T1000 (cell line): ENCODE results near the gene ST3GAL5.

ENCODE experiments used
- DNase-seq: peaks from one replicate; lab custom pipeline; 2025; ENCODE audit warnings: mixed read lengths; lab: John Stamatoyannopoulos, UW

The ST3GAL5 gene

DNA sequence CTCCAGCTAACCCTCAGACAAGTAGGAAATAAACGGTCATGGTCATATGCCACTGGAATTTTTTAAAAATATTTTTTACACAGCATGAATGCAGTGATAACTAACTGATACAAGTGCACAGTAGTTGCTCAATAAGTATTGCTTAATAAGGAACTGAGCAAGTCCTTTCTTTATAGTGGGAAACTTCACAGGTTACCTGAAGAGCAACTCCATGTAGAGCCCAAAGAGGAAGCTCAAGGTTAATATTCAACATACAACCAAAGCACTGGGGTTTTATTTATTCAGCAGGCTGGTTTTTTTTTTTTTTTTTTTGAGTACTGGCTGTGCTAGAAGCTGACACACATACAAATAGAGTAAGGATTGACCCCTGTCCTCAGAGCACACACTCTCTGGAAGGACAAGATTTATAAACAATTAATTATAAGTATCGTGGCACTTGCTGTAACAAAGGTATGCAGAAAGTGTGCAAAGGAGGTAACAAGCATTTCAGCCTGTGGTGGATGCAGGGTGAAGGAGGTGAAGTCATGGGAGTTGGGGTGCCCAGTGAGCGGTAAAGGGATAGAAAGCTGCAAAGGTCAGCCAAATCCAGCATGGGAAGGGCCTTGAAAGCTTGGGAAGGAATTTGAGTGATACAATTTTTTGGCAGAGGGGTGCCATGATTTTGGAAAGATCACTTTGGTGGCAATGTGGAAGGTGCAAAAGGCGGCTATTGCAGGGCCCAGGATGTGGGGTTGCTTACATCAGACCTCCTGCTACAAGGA lies 82.3 kb downstream of the ST3GAL5 start:
- no peak for DNase-seq

DNA sequence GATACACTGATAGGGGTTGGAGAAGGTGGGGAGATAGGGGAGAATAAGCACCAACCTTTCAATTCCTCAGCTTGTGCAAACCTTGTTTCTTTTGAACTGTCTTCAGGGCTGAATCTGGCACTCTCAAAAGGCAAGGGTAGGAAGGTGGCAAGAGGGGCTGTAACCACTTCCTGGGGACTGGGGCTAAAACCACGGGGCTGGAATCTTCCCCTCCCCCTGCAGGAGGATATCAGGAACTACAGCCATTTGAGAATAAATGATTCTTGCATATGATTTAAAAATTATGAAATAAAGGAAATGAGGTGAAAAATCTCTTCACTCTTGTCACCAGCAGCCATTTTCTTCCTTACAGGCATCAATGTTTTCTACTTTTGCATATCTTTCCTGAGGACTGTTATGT lies 84.2 kb downstream of the ST3GAL5 start:
- DNase-seq = no peak

DNA sequence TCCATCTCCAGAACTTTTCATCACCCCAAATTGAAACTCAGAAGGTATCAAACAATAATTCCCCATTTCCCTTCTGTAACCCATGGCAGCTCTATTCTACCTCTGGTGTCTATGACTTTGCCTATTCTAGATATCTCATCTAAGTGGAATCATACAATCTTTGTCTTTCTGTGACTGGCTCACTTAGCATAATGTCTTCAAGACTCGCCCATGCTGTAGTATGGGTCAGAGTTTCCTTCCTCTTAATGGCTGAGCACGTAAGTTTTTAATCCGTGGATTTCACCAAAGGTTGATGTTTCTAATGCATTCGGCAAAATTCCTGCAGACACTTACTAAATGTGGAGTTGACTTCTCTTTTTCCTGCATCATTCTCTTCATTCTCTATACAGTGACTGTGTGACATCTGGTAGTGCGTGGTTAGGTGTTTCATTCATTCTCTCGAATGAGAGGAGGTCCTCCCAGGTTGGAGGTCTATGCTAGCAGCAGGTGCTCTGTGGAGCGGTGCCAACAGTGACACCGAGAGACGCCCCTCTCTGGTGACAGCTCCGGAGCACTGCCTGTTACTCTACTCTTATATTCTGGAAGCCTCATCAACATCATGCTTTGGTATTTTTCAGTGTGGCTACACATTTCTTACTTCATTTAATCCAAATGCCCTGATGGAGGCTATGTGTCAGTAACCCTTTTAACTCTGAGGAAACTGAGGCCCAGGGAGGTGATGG lies 84.9 kb downstream of the ST3GAL5 start:
- DNase-seq = no peak

DNA sequence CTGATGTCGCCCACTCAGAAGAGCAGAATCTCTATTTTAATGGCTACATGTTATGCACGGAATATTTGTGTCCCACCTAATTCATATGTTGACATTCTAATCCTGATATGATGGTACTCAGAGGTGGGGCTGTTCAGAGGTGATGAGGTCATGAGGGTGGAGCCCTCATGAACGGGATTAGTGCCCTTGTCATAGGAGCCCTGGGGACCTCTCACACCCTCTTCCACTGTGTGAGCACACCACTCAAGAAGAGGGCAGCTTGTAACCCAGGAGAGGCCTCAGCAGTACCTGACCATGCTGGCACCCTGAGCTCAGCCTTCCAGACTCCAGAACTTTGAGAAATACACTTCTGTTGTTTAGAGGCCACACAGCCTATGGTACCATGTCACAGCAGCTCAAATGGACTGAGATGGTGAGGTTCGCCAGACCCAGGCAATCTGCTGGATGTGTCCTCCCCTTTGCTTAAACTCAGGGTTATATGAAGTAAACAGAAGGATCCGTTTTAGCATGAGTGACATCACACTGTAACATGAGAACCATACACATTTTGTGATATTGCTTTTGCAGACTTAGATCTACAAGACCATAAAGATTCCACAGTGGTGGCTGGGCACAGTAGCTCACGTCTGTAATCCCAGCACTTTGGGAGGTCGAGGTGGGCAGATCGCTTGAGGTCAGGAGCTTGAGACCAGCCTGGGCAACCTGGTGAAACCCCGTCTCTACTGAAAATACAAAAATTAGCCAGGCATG lies 86.3 kb downstream of the ST3GAL5 start:
- no peak for DNase-seq

DNA sequence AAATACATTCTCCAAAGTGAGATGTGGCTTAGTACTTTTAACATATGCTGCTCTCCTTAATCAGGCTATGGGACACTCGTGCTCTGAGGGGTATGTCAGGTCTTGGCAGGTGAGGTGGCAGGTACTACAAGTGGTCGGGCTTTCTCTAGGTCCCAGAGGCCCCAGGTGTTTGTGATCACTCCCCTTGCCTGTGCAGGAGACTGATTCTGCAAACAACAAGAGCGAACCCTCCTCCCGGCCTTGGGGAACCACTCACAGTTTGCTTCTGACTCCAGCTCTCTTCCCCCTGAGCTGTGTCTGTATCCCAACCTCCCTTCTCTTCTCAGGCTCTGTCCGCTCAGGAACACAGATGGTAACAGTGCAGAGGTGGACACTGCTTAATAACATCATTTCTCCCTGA lies 86.9 kb downstream of the ST3GAL5 start:
- no peak for DNase-seq

DNA sequence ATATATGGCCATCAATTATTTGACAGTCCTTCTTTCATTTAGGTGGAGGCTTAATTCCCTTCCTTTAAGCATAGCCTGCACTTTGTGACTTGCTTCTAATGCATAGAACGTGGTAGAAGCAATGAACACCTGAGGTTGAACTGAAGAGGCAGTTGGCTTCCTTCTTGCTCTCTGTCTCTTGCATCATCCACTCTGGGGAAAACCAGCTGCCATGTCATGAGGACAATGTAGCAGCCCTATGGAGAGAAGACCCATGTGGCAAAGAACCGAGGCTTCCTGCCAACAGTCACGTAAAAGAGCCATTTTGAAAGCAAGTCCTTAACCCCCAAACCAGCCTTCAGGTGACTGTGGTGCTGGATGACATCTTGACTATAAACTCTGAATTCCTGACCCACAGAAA lies 88.2 kb downstream of the ST3GAL5 start:
- DNase-seq = no peak

DNA sequence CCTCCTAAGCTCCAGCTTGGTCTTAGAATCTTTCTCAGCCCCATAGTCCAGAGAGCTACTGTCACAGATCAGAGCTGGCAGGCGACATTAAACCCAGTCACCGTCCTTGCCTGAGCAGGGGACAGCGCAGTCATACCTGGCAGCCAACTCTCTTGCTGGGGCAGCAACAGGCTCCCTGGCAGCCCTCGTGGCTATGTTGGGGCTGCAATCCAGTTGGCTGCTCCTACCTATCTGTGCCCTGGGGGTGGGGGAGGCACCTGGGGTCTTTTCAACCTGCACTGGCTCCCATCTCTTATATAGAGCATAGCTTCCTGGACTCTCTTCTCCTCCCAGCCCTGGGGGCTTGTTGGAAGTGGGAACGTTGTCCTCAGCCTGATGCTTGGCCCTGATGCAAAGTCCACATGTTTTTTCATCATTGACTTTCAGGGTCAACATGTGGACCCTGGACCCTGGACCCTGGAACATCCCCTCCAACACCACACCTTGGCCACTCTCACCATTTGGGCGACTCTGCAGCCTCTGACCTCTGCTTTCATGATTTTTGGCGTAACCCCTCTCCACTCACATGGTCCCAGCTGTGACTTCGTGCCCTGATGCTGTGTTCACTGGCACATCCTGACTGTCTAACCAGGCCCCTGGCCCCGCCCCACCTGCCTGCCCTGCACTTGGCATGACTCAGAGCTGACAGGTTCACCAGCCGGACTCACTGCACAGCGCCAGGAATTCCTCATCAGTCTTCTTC lies 89.4 kb downstream of the ST3GAL5 start:
- DNase-seq = no peak

DNA sequence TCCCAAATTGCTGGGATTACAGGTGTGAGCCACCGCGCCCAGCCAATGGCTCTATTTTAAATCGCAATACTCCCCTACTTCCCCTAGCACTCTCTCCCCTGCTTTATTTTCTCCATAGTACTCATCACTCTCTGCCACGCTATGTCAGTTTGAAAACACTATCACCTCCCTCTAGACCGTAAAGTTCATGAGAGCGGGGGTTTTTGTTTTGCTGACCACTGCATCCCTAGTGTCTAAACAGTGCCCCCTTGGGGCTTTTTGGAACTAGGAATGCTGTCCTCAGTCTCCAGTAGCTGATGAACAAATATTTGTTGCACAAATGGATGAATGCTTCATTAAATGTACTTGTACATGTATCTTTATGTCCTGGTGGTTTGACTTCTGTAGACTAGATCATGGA lies 90.9 kb downstream of the ST3GAL5 start:
- DNase-seq = no peak

DNA sequence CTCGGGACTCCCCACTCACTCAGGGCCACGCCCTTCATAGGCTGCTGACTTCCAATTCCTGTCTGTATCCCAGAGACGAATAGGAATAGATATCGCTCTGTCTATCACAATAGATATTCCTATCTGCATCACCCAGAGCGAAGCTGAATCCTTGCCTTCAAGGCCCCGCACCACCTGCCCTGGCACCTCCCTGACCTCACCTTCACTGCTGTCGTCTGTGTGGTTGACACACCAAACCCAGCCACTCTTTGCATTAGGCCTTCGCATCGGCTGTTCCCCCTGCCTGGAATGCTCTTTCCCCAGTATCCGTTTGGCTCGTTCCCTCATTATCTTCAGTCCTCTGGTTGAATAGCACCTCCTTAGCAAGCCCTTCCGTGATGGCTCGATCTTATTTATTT lies 91.5 kb downstream of the ST3GAL5 start:
- DNase-seq = no peak

DNA sequence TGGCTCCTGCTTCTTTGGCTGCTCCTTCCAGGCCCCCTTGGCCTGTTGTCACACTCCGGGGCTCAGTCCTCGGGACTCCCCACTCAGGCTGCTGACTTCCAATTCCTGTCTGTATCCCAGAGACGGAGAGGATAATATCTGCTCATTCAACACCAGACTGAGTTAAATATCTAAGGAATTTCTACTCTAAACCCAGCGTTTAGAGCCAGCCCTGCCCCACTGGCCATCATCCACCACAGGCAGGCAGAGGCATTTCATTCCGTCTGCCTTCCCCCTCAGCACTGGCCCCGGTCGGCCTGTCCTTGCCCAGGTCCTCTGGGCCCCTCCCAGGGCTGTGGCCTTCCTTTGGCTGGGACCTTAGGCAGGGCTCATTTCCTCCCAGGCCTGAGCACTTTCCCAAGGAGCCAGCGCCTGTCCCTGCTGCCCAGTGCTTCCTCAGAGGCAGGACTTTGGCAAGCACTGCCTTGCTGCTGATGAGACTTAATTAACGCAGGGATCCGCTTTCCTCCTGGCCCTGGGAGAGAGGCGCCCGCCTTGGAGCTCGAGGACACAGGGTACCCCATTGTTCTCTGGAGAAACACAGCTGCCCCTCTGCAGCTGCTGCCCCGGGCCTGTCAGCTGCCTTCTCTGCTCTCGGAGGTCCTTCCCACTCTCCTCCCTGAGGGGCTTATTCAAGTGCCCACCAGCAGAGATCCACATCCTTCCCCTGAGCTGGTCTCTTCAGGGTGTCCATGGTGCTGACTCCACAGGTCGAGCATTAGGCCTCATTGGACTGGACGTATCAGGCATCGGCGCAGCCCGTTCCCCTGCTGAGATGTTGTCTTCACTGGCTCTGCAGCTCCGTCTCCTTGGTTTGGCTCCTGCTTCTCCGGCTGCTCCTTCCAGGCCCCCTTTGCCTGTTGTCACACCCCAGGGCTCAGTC lies 92.2 kb downstream of the ST3GAL5 start:
- DNase-seq = no peak

DNA sequence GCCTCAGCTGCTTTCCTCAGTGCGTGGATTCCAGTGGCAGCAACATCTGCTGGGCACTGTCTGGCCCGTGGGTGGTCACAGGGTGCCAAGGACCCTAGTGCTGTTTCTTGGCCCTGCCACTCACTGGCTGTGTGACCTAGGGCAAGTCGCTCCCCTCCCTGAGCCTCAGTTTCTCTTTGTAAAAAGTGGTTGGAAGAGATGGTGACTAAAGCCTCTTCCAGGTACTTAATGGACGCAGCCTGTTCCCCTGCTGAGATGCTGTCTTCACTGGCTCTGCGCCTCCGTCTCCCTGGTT lies 92.8 kb downstream of the ST3GAL5 start:
- no peak for DNase-seq

DNA sequence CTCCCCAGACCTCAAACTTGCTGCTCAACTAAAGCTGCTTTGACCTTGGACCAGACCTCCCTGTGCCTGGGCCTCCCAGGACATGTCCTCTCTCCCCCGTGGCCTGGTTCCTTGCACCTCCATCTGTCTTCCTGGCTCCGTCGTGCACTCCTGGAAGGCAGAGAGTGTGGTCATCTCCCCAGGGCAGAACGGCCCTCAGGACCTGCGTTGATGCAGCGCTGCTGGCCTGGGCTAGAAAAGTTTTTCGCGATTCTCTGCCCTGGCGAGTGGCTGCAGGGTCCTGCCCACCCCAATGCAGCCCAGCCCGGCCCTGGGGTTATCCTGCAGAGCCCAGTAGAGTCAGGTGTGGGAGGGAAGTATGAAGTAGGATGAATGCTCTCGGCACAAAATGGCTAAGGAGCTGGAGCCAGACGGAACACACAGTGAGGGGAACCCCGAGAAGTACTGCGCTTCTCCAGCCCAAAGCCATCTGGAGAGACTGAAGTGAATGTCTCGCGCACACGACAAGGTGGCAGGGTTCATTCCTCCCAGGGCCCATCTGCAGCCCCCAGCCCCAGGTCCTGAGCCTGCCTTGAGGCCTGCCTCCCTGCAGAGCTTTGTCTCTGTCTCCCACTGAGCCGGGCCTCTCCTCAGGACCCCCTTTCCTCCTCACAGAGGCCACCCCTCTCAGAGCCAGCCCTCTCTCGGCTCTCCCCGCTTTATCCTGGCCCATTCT lies 93.3 kb downstream of the ST3GAL5 start:
- DNase-seq = no peak

DNA sequence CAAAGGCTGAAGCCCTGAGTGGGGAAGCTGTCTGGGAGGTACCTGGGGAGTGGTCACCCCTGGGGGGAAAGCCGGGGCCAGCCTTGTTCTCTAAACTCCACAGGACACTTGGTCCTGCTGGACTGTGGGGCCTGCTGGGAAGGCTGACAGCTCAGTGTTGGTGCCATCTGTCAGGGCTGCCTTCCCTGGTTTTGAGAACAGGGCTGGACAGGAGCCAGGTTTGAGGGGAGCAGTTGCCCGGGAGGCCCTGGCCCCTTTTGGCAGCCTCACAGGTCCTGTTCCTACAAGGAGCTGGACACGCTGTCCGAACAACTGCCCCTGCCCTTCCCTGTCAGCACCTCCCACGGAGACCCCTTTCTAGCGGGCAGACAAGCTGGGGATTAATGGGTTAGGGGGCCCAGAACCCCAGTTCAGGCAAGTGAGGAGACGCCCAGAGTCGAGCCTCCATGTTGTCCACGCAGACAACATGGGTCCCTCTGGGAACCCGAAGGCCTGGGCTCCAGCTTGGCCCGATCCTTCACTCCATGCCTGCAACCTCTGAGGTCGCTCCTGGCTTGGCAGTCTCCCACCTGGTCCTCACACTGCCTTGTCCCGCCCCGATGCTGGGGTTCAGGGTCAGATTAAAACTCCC lies 94.2 kb downstream of the ST3GAL5 start:
- no peak for DNase-seq

DNA sequence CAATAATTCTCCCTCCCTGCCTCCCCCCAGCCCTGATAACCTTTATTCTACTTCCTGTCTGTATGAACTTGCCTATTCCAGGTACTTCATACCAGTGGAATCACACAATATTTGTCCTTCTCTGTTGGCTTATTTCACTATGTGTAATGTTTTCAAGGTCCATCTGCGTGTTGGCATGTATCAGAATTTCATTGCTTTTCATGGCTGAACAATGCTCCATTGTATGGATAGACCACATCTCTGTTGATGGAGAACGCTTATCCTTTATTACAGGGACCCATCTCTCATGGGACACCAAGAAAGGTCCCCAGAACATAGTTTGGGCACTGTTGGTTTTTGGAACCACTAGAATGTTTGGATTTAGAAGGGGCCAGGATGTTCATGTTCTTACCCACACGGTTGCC lies 94.8 kb downstream of the ST3GAL5 start:
- no peak for DNase-seq

DNA sequence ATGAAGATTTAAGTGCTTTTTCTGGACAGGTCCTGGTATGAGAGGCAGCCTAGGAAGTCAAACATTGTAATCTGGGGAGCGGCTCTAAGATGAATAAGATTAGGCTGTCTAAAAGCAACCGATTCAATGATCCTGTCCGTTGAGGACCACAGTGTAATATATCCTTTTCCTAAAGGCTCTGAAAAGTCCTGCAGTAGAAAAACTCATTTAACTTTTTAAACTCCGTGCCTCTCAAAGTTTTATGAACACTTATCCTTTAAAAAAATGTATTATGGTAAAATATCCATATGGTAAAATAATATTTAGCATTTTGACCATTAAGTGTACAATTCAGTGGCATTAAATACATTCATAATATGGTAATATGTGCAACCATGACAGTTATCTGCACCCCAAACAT lies 95.2 kb downstream of the ST3GAL5 start:
- no peak for DNase-seq

DNA sequence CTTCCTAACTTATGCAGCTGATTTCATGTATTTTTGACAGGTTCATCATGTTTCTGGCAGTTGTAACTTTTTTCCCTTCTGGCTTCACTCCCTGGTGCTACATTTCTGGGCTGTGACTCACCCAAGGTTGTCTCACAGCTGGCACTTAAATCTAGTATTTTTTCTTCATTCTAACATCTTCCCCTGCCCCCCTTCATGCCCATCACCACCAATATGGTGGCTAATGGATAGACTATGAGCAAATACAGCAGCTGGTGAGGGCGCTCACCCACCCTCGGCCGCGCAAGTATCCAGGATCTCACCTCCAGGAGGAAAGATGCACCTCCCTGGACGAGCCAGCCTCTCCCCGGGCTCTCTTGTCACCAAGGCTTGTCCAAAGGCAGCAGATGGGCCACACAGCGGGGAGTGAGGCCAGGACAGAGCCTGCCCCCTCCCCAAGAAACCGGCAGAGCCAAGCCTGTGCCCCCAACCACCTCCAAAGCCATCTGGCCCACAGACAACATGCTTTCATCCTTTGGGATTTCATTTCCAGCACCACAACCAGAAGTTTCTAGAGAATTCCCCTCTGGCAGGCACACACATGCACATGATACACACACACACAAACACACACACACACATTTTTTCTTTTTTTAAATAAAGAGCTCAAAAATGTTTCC lies 95.9 kb downstream of the ST3GAL5 start:
- DNase-seq = peak; percentile 11

DNA sequence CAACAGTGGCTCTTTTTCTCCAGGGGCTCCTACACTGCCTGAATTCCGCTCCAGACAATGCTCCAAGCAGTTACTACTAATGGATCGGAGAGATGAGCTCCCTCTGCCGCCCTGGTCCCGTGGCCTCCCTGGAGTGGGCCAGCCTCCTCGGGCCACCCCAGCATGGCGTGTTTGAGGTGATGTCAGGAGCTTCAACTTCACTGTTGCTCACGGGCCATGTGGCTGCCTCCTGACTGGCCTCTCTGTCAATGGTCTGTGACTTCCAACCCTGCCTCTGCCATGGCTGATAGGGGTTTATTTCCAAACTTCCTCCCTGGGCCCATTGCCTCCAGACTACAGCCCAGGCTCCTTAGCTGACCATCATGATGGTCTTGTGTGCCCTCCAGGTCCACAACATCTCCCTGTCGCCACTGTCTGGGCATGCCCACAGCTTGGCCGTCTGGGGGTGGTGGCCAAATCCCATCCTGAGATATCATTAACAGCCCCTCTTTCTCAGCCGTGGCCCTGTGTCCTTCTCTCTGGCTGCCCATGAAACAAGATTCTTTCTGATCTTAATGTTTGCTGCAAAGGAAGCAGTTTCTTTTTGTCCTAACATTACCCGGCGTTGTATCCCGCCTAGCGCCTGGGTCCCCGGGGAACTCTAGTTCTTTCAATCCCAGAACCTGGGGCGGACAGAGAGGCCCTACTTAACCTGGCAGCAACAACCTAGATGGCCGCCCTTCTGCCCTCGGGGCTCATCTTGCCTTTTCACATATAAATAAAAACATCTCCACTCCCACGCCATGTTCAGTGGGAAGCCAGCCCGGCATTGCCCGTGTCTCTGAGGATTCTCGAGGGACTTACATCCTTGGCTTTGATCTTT lies 96.9 kb downstream of the ST3GAL5 start:
- DNase-seq = no peak

DNA sequence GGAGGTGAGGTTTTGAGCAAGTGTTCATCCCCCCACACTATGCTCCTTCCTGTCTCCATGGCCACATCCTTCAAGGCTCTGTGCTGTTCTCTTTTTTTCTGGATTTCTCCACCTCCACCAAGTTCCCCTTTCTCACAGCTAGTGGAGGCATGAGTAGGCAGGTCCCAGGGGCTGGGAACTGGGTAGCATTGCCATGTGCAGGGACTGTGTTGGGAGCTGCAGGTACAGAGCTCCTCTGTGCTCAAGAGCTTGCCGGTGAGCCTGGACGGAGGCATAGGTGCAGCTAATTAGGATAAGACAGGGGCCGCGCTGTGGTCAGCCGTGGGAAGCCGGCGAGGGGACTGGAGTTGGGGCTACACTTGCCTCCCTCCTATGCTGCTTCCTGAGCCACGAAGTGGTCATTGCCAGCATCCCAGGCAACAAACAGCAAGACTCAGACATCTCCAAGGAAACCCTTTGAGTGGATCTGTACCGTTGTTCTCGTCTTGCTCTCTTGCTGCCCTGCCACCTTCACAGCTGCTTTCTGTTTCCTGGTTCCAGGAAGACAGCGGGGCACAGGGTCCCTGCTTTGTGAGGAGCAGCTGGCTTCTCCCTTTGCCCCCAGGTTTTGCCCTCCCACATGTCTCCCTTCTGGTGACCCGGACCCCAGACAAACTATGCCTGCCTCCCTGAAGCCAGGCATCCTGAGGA lies 98.1 kb downstream of the ST3GAL5 start:
- no peak for DNase-seq
